ENCODE data around the gene SSBP3.

SSBP3 gene

GRCh38 chr1:54345116-54345515, 61.1 kb downstream of the SSBP3 start:
- Mint-ChIP-seq H3K4me1 (peaks cover 9% of the 10 kb centered on the region), H3K36me3 (peaks cover 10% of the 10 kb centered on the region), H3K27me3 (no peaks in the 10 kb centered on the region), H3K9me3 (no peaks in the 10 kb centered on the region), H3K4me3 (no peak overlapping the region), H3K27ac (no peak overlapping the region)
- no peak for ATAC-seq

DNA sequence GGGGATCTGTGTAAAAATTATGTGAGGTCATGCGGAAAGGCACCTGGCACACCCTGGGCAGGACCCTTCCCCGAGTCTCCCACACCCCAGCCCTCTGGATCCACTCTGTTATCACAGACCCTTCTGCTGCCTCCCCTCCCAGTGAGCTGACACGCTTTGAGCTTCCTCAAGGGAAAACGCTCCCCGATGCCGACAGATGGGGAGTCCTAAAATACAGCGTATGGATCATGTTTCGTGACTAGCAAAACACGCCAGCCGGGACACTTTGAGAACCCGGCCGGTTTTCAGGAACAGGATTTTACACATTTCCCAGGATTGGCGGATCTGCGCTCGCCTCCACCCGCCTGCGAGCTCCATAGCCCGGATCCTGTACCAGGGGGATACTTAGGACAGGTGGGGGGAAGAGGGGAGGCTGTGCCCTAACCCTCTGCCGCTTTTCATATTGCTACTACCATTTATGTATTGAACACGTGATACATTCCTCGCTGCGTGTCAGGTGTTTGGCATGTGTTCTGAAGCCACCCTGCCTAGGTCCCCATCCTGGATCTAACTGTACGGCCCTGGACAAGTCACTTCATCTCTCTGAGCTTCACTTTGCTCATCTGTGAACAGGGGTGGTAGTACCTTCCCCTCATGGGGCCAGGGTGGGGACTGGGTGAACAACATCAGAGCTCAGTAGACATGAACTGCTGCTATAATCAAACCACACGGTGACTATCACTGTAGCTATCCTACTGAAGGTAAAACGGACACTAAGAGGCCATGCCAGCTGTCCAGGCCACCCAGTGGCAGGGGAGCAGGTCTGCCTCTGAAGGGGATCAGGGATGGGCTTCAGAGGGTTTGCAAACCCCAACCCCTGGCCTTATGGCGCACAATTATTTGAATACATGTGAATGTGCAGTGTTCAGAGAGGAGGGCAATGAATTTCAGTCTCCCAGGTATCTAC, 63.2 kb downstream of the SSBP3 start:
- H3K36me3 Mint-ChIP-seq = peaks cover 10% of the 10 kb centered on the region
- no peak overlapping the region for H3K4me3 Mint-ChIP-seq
- H3K27me3 Mint-ChIP-seq = no peaks in the 10 kb centered on the region
- H3K9me3 Mint-ChIP-seq = no peaks in the 10 kb centered on the region
- H3K27ac Mint-ChIP-seq = no peak overlapping the region
- H3K4me1 Mint-ChIP-seq = peaks cover 15% of the 10 kb centered on the region
- ATAC-seq = no peak

DNA sequence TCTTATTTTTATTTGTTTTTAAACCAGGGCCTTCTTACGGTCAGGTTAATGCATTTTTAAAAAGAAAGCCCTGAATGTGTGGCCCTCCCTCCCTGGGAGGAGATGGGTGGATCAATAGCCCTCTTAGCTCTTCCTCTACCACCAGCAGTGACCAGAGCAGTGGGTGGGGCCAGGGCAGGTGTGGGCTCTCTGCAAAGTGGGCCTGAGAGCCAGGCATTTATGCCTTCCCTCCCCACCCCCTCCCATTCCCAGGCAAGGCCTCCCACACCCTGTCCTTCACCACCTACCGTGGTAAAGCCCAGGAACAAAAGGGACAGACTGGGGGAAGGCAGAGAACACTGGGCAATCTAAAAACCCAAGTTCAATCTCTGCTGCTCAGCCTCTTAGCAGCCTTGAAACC, 63.9 kb downstream of the SSBP3 start:
- Mint-ChIP-seq H3K4me3 (no peak overlapping the region), H3K4me1 (peaks cover 15% of the 10 kb centered on the region), H3K9me3 (no peaks in the 10 kb centered on the region), H3K27me3 (no peaks in the 10 kb centered on the region), H3K36me3 (peaks cover 10% of the 10 kb centered on the region), H3K27ac (no peak overlapping the region)
- no peak for ATAC-seq

DNA sequence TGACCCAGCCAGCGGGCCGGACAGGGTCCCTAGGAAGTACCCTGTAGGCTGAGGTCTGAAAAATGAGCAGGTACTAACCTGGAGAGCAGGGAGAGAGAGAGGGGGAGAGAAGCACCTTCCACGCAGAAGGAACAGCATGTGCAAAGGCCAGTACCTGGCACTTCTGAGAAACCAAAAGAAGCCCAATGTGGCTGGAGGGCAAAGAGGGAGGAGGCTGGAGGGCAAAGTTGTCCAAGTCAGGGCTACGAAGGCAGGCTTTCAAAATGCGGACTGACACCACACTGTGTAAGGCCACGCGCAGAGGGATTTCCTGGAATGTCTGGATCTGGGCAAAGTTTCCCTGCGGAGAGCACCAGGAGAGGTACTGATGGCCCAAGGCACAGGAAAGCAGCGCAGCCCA, 64.4 kb downstream of the SSBP3 start:
- H3K36me3 Mint-ChIP-seq = peaks cover 10% of the 10 kb centered on the region
- peaks cover 15% of the 10 kb centered on the region for H3K4me1 Mint-ChIP-seq
- H3K4me3 Mint-ChIP-seq = no peak overlapping the region
- ATAC-seq = no peak
- no peak overlapping the region for H3K27ac Mint-ChIP-seq
- H3K9me3 Mint-ChIP-seq = no peaks in the 10 kb centered on the region
- H3K27me3 Mint-ChIP-seq = no peaks in the 10 kb centered on the region

GRCh38 chr1:54340878-54341277, 65.3 kb downstream of the SSBP3 start:
- no peak for ATAC-seq
- no peak overlapping the region for H3K27ac Mint-ChIP-seq
- no peaks in the 10 kb centered on the region for H3K9me3 Mint-ChIP-seq
- H3K4me3 Mint-ChIP-seq = no peak overlapping the region
- H3K27me3 Mint-ChIP-seq = no peaks in the 10 kb centered on the region
- H3K36me3 Mint-ChIP-seq = peaks cover 10% of the 10 kb centered on the region
- H3K4me1 Mint-ChIP-seq = peaks cover 15% of the 10 kb centered on the region

- H3K4me3 Mint-ChIP-seq = no peak overlapping the region
- H3K9me3 Mint-ChIP-seq = no peaks in the 10 kb centered on the region
- no peak for ATAC-seq
- peaks cover 10% of the 10 kb centered on the region for H3K36me3 Mint-ChIP-seq
- no peak overlapping the region for H3K27ac Mint-ChIP-seq
- peaks cover 15% of the 10 kb centered on the region for H3K4me1 Mint-ChIP-seq
- H3K27me3 Mint-ChIP-seq = no peaks in the 10 kb centered on the region
Measured at GRCh38 chr1:54340434-54340833, 65.8 kb downstream of the SSBP3 start.

DNA sequence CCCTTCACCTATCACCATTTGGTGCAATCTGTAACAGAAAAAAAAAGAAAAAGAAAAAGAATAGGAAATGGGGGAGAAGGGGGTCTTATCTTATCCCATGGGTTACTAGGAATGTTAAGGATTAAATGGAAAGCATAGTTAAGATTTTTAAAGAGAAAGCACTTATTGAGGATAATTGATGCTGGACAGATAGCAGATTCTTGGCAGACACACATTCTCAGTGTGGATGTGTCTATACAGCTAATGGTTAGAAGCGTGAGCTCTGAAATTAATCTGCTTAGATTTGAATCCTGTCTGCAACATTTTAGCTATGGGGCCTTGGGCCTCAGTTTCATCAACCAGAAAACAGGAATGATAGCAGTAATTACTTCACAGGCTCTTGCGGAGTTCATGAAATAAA, 67.1 kb downstream of the SSBP3 start:
- no peak for ATAC-seq
- Mint-ChIP-seq H3K27ac (no peak overlapping the region), H3K9me3 (no peaks in the 10 kb centered on the region), H3K4me1 (peaks cover 15% of the 10 kb centered on the region), H3K27me3 (no peaks in the 10 kb centered on the region), H3K36me3 (peaks cover 10% of the 10 kb centered on the region), H3K4me3 (no peak overlapping the region)

DNA sequence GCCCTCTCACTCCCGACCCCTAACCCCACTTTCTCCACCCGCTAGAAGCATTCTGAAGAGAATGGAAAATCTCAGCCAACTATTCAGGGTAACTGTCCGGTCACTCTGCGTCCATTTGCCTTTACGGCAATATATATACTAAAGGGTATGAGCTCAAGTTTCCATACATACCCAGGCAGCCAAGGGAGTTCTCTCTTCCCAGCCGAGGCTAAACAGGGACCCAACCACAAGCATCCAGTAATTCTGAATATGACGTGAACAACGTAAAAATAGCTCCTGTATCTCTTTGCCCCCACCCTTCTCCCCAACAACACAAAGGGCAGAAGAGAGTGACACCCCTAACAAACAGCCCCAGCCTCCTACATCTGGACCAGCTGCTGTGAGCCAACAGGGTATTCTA, 67.7 kb downstream of the SSBP3 start:
- ATAC-seq = no peak
- H3K9me3 Mint-ChIP-seq = no peaks in the 10 kb centered on the region
- peaks cover 6% of the 10 kb centered on the region for H3K36me3 Mint-ChIP-seq
- peaks cover 15% of the 10 kb centered on the region for H3K4me1 Mint-ChIP-seq
- no peak overlapping the region for H3K27ac Mint-ChIP-seq
- H3K4me3 Mint-ChIP-seq = no peak overlapping the region
- H3K27me3 Mint-ChIP-seq = no peaks in the 10 kb centered on the region

DNA sequence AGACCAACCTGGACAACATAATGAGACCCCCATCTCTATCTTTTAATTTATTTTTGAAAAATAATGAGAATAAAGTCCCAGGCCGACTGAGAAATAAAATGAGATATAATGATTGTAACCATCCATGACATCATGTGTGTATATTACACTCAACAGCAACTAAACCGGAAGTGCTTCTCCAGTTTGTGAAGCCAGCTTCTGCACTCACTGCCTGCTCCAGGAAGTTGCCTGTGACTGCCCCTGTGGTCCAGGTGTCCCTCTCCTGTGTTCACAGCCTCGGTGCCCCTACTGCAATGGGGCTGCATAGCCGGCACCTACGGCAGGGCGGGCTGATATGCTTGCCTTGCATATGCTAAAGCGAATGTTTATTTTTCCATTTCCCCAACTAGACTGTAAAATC, 68.3 kb downstream of the SSBP3 start:
- Mint-ChIP-seq H3K27ac (no peak overlapping the region), H3K9me3 (no peaks in the 10 kb centered on the region), H3K4me3 (no peak overlapping the region), H3K4me1 (peaks cover 15% of the 10 kb centered on the region), H3K36me3 (peaks cover 6% of the 10 kb centered on the region), H3K27me3 (no peaks in the 10 kb centered on the region)
- no peak for ATAC-seq

DNA sequence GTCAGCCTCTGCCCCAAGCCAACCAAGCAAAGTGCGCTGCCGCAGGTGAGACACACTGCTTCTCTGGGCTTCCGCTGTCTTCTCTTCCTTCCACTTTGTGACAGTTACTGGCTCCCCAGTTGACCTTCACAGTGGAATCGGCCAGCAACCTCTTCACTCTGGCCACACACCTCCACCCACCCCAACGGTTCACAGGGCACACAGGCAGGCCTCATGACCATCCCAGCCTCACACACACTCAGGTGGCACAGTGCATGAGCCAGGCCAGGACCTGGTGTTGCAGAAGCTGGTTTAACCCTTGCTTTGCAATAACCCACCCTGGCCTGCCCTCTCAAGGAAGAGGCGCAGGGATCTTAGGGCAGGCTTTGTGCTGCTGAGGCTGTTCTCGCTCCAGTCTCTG, 69.2 kb downstream of the SSBP3 start:
- Mint-ChIP-seq H3K27me3 (no peaks in the 10 kb centered on the region), H3K4me1 (peaks cover 17% of the 10 kb centered on the region), H3K36me3 (peaks cover 6% of the 10 kb centered on the region), H3K4me3 (no peak overlapping the region), H3K9me3 (no peaks in the 10 kb centered on the region), H3K27ac (no peak overlapping the region)
- ATAC-seq = no peak

DNA sequence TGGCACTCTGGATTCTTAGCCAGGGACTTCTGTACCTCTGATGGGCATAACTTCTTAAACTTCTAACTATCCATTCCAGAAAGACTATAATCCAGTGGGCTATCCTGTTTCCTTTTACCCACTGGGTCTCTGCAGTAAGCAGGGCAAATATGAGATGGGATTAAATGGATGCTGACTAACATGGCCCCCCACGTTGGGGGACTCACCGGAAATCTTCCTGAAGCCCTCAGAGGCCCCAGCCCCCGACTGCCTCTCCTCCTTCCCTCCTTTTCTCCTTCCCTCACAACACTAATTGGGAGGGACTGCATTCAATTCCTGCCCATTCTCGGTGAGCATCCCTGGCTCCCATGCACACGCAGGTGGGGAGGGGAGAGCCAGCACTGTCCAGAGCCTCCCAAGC, 70.1 kb downstream of the SSBP3 start:
- Mint-ChIP-seq H3K4me1 (peaks cover 19% of the 10 kb centered on the region), H3K4me3 (no peak overlapping the region), H3K27me3 (no peaks in the 10 kb centered on the region), H3K27ac (no peak overlapping the region), H3K9me3 (no peaks in the 10 kb centered on the region), H3K36me3 (no peaks in the 10 kb centered on the region)
- no peak for ATAC-seq

GRCh38 chr1:54335755-54336108, 70.5 kb downstream of the SSBP3 start:
- no peak for ATAC-seq
- H3K4me1 Mint-ChIP-seq = peaks cover 23% of the 10 kb centered on the region

GRCh38 chr1:54335011-54335754, 71.0 kb downstream of the SSBP3 start:
- Mint-ChIP-seq H3K36me3 (no peaks in the 10 kb centered on the region), H3K9me3 (no peaks in the 10 kb centered on the region), H3K27me3 (no peaks in the 10 kb centered on the region), H3K4me3 (no peak overlapping the region), H3K4me1 (peaks cover 28% of the 10 kb centered on the region), H3K27ac (no peak overlapping the region)
- no peak for ATAC-seq

More at GRCh38 chr1:54335755-54336108, 70.5 kb downstream of the SSBP3 start:
- no peaks in the 10 kb centered on the region for H3K36me3 Mint-ChIP-seq
- H3K27ac Mint-ChIP-seq = no peak overlapping the region
- H3K27me3 Mint-ChIP-seq = no peaks in the 10 kb centered on the region
- no peaks in the 10 kb centered on the region for H3K9me3 Mint-ChIP-seq
- H3K4me3 Mint-ChIP-seq = no peak overlapping the region

- H3K27ac Mint-ChIP-seq = no peak overlapping the region
- H3K36me3 Mint-ChIP-seq = no peaks in the 10 kb centered on the region
- peaks cover 37% of the 10 kb centered on the region for H3K4me1 Mint-ChIP-seq
- no peak for ATAC-seq
- H3K9me3 Mint-ChIP-seq = no peaks in the 10 kb centered on the region
- no peaks in the 10 kb centered on the region for H3K27me3 Mint-ChIP-seq
- no peak overlapping the region for H3K4me3 Mint-ChIP-seq
Measured at GRCh38 chr1:54332781-54333585, 73.2 kb downstream of the SSBP3 start.

- Mint-ChIP-seq H3K36me3 (no peaks in the 10 kb centered on the region), H3K27ac (no peak overlapping the region), H3K27me3 (no peaks in the 10 kb centered on the region), H3K4me3 (no peak overlapping the region), H3K9me3 (no peaks in the 10 kb centered on the region), H3K4me1 (peaks cover 47% of the 10 kb centered on the region)
- ATAC-seq = no peak
Measured at GRCh38 chr1:54331843-54332463, 74.2 kb downstream of the SSBP3 start.
